GM19043 (cell line): Measurements from ENCODE around the gene EBF3.

Experiments
- ATAC-seq: cut with Tn5 transposase; IDR thresholded peaks from one replicate; pipeline ENCODE4 v1.9.1; 2021; ENCODE audit warnings: low read depth; ENCODE audit not compliant: unreplicated experiment

EBF3 gene

DNA sequence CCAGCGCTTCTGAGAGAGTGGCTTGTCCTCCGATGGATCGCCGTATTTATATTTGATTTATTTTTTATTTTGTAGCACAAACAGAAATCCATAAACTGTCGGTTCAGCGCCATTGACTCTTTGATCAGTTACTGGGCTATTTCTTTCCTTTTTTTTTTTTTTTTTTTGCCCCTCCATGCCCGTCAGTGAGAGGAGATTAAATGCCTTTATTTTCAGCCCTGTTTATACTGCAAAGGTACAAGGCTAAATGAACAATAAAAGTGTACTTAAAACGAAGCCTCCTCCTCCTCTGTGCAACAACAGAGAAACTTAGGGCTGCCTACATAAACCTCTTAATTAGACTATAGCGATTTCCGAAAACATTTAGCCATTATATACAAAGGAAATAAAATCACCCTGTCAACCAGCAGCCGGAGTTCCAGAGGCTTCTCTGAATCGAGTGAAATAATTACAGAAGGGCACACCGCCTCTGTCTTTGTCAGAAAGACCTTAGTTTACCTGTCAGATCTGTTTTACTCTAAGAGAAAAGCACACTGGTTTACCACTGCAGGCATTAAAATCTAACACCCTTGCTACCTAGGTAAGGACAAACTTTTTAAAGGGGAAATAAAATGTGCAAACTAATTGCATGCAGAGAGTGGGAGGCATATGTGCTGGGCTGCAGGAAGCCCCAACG lies 3.5 kb downstream of the EBF3 start:
- no peak for ATAC-seq

DNA sequence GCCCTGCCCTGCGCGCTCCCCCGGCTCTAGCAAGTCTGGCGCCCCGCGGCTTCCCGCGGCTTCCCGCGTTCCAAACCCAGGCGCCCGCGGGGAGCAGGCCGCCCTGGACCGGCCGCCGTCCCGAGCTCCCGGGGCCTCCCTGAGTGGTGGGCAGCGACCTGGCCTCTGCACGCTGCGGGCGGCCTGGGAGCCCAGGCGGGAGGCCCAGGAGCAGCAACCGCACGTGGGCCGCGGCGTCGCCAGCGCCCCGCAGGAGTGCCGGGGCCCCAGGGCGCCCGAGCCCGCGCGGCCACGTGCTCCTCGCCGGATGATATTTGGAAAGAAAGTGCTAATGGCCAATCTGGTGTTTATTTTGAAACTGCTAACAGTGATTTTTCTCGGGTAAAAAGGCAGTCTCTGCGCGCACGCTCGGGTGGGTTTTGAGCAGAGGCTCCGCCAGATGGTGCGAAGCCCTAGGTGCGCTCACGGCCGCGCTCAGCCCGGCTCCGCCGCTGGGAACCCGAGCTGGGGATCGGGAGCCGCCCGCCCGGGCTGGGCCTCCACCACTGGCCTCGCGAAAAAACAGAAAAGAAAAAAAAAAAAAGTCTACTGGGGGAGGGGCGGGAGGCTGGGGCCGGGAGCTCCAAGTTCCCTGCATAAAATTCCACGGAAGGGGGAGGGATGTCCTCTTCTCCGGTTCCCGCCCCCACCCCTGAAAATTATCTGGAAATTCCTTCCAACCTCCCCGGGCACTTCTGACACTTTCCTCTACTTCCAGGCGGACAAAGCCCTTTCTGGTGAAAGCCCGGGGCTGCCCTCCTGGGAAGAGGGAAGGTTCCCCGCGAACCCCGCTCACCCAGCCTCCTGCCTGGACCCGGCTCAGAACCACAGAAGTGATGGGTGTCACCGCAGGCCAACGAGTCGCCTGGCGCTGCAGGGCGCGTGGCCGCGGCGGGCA lies 4.3 kb downstream of the EBF3 start:
- ATAC-seq, result no peak

- no peak for ATAC-seq
Observed at GRCh38 chr10:129958629-129959543, 5.2 kb downstream of the EBF3 start.

DNA sequence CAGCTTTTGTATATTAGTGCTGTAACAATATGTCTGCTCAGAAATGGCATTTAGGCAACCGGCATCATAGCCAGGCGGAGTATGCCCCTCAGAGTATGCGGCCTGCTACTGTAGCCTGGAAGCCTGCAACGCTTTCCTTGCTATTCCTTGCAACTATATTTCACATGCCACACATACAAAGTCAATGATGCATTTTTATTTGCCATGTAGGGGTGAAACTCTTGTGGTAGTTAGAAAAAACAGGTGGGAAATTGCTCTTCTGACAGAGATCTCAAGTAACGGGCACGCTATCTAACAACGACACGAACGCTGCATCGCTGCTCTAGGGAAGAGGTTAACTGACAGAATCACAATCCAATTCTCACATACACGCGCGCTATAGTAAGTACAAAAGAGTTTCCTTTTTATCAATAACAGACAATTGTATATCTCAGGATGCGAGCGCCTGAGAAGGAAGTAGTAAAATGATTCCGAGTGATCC lies 5.9 kb downstream of the EBF3 start:
- ATAC-seq, result no peak

DNA sequence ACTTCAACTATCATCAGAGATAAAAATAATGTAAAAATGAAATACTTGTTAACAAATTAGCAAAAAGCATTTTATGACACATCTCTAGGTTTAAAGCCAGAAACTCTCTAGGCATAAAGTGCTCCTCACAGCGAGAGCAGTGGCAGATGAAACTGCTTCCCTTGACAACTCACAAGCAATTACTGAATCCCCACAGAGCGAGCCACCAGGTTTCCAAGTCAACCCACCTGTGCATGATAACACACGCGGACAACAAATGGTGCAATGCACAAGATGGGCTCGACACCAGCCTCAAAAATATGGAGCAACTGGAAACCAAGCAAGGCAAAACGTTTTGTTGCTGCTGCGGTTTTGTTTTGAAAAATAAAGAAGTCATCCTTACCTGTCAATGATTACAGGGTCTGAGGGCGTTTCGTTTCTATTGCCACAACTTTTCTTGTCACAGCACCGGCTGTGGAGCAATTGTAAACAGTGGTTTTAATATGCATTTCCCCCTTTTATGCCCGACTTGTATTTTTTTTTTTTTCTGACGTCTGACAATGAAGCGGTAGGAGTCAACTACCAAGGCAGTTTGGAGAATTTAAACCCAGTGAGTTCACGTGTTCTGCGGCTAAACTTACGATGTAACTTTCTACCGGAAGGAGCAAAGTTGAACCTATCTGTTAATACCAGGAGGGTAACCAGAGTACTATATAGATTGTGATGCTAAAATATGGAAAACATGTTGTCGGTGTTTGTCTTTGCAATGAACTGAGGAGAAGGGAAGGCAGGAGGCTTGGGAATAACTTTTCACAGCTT lies 7.0 kb downstream of the EBF3 start:
- ATAC-seq, result no peak

DNA sequence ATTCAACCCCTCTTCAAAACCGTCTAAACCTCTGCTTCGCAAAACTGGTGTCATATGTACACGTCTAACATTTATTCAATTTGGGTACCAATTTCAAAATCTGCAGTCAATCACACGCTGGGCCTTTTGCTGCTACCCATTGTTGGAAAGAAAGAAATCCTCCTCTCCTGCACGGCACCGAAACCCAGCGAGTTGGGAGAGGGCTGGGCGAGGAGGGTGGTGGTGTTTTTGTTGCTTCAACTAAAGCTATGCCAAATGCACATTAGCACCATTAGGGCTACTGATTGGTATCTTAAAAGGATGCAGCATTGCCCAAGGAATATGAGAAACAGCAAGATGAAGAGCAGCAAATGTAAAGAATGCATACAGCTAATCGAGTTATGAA lies 7.8 kb downstream of the EBF3 start:
- no peak for ATAC-seq

DNA sequence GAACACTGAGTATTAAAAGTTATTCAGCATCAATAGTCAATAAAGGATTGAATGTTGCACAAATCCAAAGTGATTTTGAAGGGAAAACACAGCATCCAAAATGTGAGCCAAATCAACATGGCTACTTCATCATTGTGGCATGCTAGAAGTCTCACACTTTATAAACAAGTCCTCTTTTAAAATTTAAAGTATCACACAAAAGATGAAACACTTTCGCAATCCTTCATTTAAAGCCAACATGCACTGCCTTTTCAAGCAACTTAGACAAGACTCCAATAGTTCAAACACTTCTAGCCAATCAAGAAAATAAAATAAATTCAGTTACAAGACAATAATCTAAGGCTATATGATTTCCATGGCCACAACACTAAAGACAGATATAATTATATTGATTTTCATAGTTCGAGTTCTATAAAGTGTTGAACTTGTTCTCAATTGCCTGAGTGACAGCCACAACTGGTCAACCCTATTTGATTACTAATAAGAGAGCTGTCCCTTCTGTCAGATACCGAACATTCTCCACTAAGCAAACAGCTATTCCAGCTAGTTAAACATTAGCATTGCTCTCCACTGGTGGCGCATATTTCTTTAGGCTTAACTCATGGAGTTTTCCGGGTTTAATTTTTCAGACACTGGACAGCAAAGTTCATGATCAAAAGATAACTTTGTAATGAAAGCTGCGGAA lies 8.3 kb downstream of the EBF3 start:
- ATAC-seq, result no peak

DNA sequence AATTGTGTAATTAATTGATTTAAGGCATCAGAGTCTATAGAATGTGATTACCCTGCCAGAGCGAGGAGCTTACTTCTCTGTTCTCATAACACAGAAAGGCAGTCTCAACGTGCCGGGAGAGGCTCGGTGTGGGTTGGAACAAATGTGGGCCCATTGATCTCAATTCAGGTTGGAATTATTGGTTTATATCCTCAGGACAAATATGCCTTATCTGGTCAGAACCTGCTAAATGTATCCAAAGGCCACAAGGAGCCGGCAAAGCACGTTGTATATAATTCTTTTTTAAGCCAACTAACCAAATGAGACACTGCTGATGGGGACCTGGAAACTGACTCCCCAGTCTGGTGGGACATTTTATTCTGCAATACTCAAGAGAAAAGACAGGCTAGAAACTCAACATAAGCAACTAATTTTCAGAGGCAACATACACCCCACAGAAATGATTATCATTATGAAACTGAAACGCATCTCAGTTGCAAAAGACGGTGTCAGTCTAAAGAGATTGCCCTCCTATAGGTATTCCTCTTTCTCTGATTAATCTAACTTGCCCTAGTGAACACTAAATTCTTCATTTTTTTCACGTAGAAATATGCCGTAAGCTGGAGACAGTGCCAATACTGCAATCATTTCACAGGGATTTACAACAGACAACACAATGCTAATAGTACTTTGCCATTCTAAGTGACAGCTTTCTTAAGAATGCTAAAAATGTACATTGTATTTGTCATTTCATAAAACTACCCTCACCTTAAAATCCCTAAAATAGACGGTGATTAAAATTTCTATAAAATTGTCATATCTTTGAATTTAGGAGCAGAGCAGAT lies 9.4 kb downstream of the EBF3 start:
- no peak for ATAC-seq

- ATAC-seq, result no peak
Observed at GRCh38 chr10:129953119-129954051, 10.7 kb downstream of the EBF3 start.

DNA sequence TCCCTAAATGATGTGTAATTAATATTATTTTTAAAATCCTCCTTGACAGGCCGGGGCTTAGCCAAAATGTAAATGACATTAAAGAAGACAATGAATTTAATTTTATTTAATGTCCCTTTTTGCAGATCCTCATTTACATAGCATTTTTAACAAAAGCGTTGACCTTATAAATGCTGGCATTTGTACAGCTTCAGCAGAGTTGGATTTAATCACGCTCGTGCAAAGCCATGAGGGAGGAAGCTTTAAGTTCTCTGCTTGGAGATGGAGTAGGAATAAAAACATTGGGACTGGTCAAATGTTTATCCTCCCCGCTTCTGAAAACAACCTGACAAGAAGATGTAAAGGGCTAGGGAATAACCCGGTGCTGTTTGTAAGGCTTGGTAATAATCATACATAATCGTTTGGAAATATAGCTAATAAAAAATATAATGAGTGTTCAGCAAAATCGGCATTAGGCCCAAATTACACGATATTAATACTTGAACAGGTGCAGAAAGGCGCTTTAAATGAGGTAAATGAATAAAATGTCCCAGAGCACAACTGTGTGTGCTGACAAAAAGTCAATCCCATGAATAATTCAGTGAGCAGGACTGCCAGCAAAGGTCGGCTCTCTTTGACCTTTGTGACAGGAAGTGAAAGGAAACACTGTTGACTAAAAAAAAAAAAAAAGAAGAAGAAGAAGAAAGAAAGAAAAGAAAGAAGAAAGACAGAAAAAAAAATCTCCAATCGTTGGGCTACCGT lies 11.5 kb downstream of the EBF3 start:
- ATAC-seq, result no peak

DNA sequence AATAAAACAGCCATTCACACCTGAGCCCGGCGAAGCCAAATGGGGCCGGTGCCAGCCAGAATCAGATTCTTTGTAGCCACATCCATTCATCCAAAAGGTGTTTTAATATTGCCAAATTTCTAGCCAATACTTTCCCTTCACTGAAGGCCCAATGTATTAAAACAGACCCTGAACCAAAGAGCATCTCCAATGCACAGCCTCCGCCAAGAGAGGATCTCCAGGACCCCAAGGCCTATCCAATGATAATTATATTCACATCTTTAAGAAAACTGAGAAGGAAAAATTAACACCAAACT lies 12.2 kb downstream of the EBF3 start:
- no peak for ATAC-seq

DNA sequence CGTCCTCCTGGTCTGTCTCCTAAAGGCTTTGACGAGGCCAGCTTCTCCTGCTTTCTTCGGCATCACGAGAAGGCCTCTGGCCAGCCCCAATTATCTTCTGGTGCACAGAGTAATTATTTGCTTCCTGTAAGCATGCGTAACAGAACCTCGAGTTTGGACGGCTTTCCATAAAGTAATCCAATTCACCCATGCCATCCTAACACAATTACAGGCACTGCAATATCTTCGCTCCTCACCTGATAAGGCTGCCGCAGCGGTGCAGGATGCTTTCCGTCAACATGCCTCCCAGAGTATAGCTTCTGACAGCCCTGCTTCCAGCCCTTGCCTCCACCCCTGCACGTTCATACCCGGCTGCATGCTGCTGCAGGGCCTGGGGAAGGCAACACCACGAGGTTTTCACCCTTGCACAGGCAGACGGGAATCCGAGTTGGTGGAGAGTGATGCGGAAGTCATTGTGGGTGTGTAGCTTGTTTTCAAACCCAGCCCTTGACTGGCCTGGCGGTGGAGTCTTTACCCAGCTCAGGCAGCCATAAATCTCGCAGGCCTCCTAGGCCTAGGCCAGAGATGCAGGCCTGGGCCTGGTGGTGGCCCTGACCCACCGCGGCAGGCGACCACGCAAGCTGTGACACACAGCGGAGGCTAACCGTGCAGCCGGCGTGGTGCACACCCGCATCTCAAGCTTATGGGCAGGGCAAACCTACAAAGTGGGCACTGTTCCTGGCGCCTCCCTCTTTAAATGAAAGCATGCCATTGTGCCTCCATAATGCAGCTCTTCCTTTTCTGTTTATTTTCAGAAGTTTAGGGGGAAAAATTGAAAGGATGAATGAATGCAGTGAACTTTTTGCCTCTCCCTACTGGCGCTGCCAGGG lies 12.7 kb downstream of the EBF3 start:
- ATAC-seq, result no peak

DNA sequence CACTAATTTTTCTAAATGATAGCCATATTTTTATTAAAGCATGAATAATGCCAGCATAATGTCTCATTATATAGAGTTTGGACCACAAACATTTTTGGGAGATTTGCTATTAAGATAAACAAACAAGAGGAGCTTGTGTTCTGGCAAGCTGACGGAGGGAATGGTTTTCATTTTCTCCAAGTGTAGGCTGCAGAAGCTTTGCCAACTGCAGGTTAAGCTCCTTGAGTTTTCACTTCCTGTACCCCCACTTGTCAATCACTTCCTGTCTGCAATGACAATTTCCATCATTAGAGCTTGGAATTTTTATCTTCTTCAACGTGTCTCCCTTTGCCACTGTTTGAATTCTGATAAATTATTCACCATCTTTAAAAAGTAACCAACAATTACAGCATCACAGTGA lies 13.4 kb downstream of the EBF3 start:
- ATAC-seq, result no peak

GRCh38 chr10:129949891-129950291 lies 14.2 kb downstream of the EBF3 start:
- ATAC-seq, result no peak

GRCh38 chr10:129949411-129949810 lies 14.7 kb downstream of the EBF3 start:
- ATAC-seq, result no peak

- no peak for ATAC-seq
Observed at GRCh38 chr10:129946859-129947258, 17.2 kb downstream of the EBF3 start.
